Fibroblast of lung (primary cell): ENCODE measurements around the gene RERG. TPM values are rescaled to one million over a fixed set of nuclear protein-coding genes. Genes with fewer than 3 reads are reported as not detected.
A peak's percentile ranks its signal among the peaks of the same experiment; 100 is the strongest.

Source experiments
- DNase-seq, 2 donors: peaks; one replicate each; pipeline versions ENCODE4 v3.0.0 to v3.0.0-alpha.2; 2010; ENCODE audit warnings: low read depth in 2 of 2
- H2AFZ ChIP-seq: 2 replicates; pipeline ENCODE4 v1.5.1; 2012; ENCODE audit warnings: low read length, control low read depth, inconsistent platforms
- H3K27ac ChIP-seq: 2 replicates; pipeline ENCODE4 v1.5.1; 2011; ENCODE audit warnings: low read length, control low read depth; ENCODE audit not compliant: insufficient read depth
- H3K27me3 ChIP-seq: 2 replicates; pipeline ENCODE4 v1.5.1; 2011; ENCODE audit warnings: mild to moderate bottlenecking, low read length; ENCODE audit not compliant: control insufficient read depth, insufficient read depth
- H3K36me3 ChIP-seq: 2 replicates; pipeline ENCODE4 v1.5.1; 2011; ENCODE audit warnings: low read length; ENCODE audit not compliant: control insufficient read depth, insufficient read depth
- H3K4me1 ChIP-seq: 2 replicates; pipeline ENCODE4 v1.5.1; 2011; ENCODE audit warnings: low read length; ENCODE audit not compliant: control insufficient read depth, insufficient read depth; ENCODE audit errors: extremely low read depth
- H3K4me2 ChIP-seq: 2 replicates; pipeline ENCODE4 v1.5.1; 2011; ENCODE audit warnings: low read length, control low read depth; ENCODE audit not compliant: insufficient read depth; ENCODE audit errors: extremely low read depth
- H3K4me3 ChIP-seq, 4 experiments: fragments of 200-600 bp in 1 of 4; sonication (generic) in 1 of 4; replicated peaks in 1 of 4; 2 replicates each; pipeline ENCODE4 v1.5.1; 2011 to 2016; ENCODE audit warnings: low read length in 4 of 4, low read depth in 3 of 4, mild to moderate bottlenecking in 3 of 4, control low read depth in 2 of 4, inconsistent platforms in 1 of 4, mixed read lengths in 1 of 4; ENCODE audit not compliant: insufficient read depth in 1 of 4; ENCODE audit errors: control extremely low read depth in 1 of 4
- H3K79me2 ChIP-seq: 2 replicates; pipeline ENCODE4 v1.5.1; 2012; ENCODE audit warnings: mild to moderate bottlenecking, low read length, inconsistent platforms; ENCODE audit not compliant: control insufficient read depth, insufficient read depth
- H3K9ac ChIP-seq: 2 replicates; pipeline ENCODE4 v1.5.1; 2011; ENCODE audit warnings: mild to moderate bottlenecking, low read length, control low read depth; ENCODE audit not compliant: insufficient read depth
- H3K9me3 ChIP-seq: 2 replicates; pipeline ENCODE4 v1.5.1; 2012; ENCODE audit warnings: low read depth, low read length; ENCODE audit not compliant: control insufficient read depth, insufficient read depth
- H4K20me1 ChIP-seq: 2 replicates; pipeline ENCODE4 v1.5.1; 2011; ENCODE audit warnings: low read length; ENCODE audit not compliant: control insufficient read depth, insufficient read depth; ENCODE audit errors: extremely low read depth
- EZH2 ChIP-seq: IDR thresholded peaks from 2 replicates; pipeline ENCODE4 v1.5.1; 2012; ENCODE audit warnings: low read length, control low read depth, mild to moderate bottlenecking; ENCODE audit errors: missing control alignments
- polyA plus RNA-seq, 2 donors: library from polyadenylated mRNA; depleted of rRNA in 1 of 2; stranded (reverse) in 1 of 2; unstranded in 1 of 2; fragments of >200 nt; gene quantifications; 2 replicates each; pipeline ENCODE4 v1.2.1, GENCODE V29; 2011 to 2012; ENCODE audit warnings: missing spikeins in 1 of 2
- total RNA-seq: library from RNA; depleted of rRNA; stranded (reverse); fragments of >200 nt; gene quantifications from 2 replicates; pipeline ENCODE4 v1.2.1, GENCODE V29; 2014
- TF ChIP-seq, protein P1 (sequence below), 2 donors: IDR thresholded peaks in 1 of 2; conservative IDR thresholded peaks in 1 of 2; 1 replicate in 1 of 2; 2 replicates in 1 of 2; pipeline ENCODE4 v1.5.1; 2011 to 2012; ENCODE audit warnings: low read length in 2 of 2, control low read depth in 1 of 2, inconsistent platforms in 1 of 2, low read depth in 1 of 2, mild to moderate bottlenecking in 1 of 2

RERG gene
- total and polyA plus RNA-seq, 2 donors (not counting 1 experiment from before 2014, with no cell fraction given): 0.33 to 0.57 TPM

DNA sequence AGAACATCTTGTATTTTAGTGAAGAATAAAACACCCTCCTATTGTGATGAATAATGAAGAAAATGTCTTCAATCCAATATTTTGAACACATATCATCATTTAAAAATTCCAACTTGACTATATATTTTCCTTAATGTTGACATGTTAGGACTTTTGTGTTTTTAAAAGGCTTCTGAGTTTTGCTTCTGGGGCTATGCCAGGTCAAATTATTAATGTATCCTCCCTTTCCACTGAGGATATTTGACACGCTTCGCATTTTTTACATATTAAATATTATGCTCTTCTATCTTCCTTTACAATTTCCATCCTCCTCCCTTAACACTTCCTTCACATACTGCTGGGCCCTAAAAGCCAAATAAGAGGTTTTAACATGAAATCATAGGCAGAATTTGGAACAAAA, 20.6 kb downstream of the RERG start:
- Histone ChIP-seq H3K4me3 (no peak overlapping the region), H3K9ac (no peak overlapping the region), H2AFZ (no peak overlapping the region), H3K27ac (no peak overlapping the region), H3K79me2 (no peaks in the 10 kb centered on the region), H3K4me2 (no peak overlapping the region), H3K27me3 (no peaks in the 10 kb centered on the region), H3K36me3 (no peaks in the 10 kb centered on the region), H3K4me1 (no peaks in the 10 kb centered on the region), H4K20me1 (no peaks in the 10 kb centered on the region), H3K9me3 (no peaks in the 10 kb centered on the region)
- no peak for TF ChIP-seq EZH2
- TF ChIP-seq, protein P1, sequence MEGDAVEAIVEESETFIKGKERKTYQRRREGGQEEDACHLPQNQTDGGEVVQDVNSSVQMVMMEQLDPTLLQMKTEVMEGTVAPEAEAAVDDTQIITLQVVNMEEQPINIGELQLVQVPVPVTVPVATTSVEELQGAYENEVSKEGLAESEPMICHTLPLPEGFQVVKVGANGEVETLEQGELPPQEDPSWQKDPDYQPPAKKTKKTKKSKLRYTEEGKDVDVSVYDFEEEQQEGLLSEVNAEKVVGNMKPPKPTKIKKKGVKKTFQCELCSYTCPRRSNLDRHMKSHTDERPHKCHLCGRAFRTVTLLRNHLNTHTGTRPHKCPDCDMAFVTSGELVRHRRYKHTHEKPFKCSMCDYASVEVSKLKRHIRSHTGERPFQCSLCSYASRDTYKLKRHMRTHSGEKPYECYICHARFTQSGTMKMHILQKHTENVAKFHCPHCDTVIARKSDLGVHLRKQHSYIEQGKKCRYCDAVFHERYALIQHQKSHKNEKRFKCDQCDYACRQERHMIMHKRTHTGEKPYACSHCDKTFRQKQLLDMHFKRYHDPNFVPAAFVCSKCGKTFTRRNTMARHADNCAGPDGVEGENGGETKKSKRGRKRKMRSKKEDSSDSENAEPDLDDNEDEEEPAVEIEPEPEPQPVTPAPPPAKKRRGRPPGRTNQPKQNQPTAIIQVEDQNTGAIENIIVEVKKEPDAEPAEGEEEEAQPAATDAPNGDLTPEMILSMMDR (conservative IDR thresholded peaks at IDR 0.05 in 1 of 2, IDR thresholded peaks at IDR 0.05 in 1 of 2; ENCODE audit: low read depth in 1 of 2, low read length in 2 of 2): no peak
- no peak for DNase-seq

- H3K27ac ChIP-seq: no peak overlapping the region
- H3K9me3 ChIP-seq: no peaks in the 10 kb centered on the region
Measured at GRCh38 chr12:15199930-15200329, 21.3 kb downstream of the RERG start.

DNA sequence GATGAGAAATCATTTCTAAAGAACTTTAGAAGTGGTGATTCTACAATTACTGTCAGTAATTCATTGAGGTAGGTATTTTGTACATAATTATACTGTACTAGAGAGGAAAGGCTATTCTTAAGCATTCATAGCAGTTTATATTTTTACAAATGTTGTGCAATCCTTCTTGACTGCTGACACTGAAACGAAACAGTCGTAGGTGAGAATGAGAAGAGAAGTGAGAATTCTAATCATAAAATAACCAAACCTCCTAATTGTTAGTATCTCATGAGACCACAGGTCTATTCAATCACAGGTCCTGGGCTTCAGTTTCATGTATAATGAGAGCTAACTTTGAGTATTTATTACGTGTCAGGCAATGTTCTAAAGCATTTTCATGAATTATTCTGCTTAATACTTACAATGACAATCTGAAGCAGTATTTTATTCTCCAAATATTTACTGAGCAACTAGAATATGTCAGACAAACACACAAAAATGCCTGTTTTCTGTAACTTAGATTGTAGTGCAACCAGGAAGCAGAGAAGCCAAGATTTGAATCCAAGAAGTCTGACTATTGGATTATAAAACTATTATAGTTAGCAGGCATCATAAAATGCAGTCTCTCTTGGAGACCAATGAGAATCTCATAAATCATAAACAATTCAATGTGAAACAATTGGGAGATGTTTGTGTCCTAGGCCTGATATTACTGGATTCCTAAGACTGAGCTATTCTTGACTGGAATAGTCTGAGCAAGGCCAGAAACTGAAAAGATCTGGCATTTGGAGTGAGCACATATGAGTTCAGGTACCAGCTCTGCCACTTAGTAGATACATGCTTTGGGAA, 24.3 kb downstream of the RERG start:
- DNase-seq: no peak
- no peaks in the 10 kb centered on the region for H4K20me1 ChIP-seq
- no peak overlapping the region for H3K9ac ChIP-seq

More at GRCh38 chr12:15199930-15200329, 21.3 kb downstream of the RERG start:
- DNase-seq: peak in 1 of 2 donors; percentile 39
- H3K36me3 ChIP-seq: no peaks in the 10 kb centered on the region
- H3K4me2 ChIP-seq: no peak overlapping the region
- no peak overlapping the region for H2AFZ ChIP-seq
- no peaks in the 10 kb centered on the region for H3K27me3 ChIP-seq
- TF ChIP-seq, protein P1 (conservative IDR thresholded peaks at IDR 0.05 in 1 of 2, IDR thresholded peaks at IDR 0.05 in 1 of 2; ENCODE audit: low read depth in 1 of 2, low read length in 2 of 2): no peak
- TF ChIP-seq EZH2: no peak
- no peaks in the 10 kb centered on the region for H4K20me1 ChIP-seq
- H3K4me3 ChIP-seq: no peak overlapping the region
- no peaks in the 10 kb centered on the region for H3K79me2 ChIP-seq
- no peak overlapping the region for H3K9ac ChIP-seq
- H3K4me1 ChIP-seq: no peaks in the 10 kb centered on the region

More for the DNA sequence above, 24.3 kb downstream of the RERG start:
- no peak overlapping the region for H3K4me2 ChIP-seq
- no peaks in the 10 kb centered on the region for H3K79me2 ChIP-seq
- no peak overlapping the region for H3K4me3 ChIP-seq
- TF ChIP-seq, protein P1 (conservative IDR thresholded peaks at IDR 0.05 in 1 of 2, IDR thresholded peaks at IDR 0.05 in 1 of 2; ENCODE audit: low read depth in 1 of 2, low read length in 2 of 2): no peak
- TF ChIP-seq EZH2: no peak
- H3K36me3 ChIP-seq: no peaks in the 10 kb centered on the region
- H3K4me1 ChIP-seq: no peaks in the 10 kb centered on the region
- no peak overlapping the region for H3K27ac ChIP-seq
- H2AFZ ChIP-seq: no peak overlapping the region
- H3K9me3 ChIP-seq: no peaks in the 10 kb centered on the region
- H3K27me3 ChIP-seq: no peaks in the 10 kb centered on the region
